ENCODE data around the gene PIK3C2A.

PIK3C2A gene

DNA sequence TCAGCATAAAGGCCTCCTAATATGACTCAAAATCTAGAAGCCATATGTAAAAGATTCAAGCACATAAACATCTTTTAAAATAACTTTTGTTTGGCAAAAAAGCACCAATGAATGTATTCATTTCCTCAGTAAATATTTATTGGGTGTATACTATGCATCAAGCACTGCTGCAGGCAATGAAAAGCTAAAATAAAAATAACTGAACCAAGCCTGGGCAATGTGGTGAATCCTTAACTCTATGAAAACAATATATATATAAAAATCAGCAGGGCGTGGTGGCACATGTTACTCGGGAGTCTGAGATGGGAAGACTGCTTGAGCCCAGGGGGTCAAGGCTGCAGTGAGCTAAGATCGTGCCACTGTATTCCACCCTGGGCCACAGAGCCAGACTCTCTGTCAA, 27.8 kb downstream of the PIK3C2A start:
- H3K4me3 ChIP-seq (ENCODE audit: extremely low read depth, insufficient read depth, low read length, poor library complexity, severe bottlenecking) = no peak overlapping the region
- peaks cover 47% of the 10 kb centered on the region for H3K36me3 ChIP-seq (ENCODE audit: control insufficient read depth, insufficient read depth, low read length)
- WGBS, 2 experiments (ENCODE audit: insufficient coverage in 2 of 2) = 100% methylated on average over 2 of the region's 3 CpGs; no CpG with 5 or more reads in 1 of the 2 experiments
- H3K4me1 ChIP-seq (ENCODE audit: control insufficient read depth, insufficient read depth, low read length, poor library complexity, severe bottlenecking) = no peaks in the 10 kb centered on the region
- no peak overlapping the region for H3K27ac ChIP-seq (ENCODE audit: low read depth, low read length, severe bottlenecking)
- no peaks in the 10 kb centered on the region for H3K9me3 ChIP-seq (ENCODE audit: control insufficient read depth, low read length)

GRCh38 chr11:17173332-17173731, 34.5 kb downstream of the PIK3C2A start:
- H3K9me3 ChIP-seq (ENCODE audit: control insufficient read depth, low read length) = no peaks in the 10 kb centered on the region
- H3K27ac ChIP-seq (ENCODE audit: low read depth, low read length, severe bottlenecking) = no peak overlapping the region
- 96 to 100% methylated on average over 2 of the region's 2 CpGs for WGBS, 2 experiments (ENCODE audit: insufficient coverage in 2 of 2)
- H3K4me1 ChIP-seq (ENCODE audit: control insufficient read depth, insufficient read depth, low read length, poor library complexity, severe bottlenecking) = no peaks in the 10 kb centered on the region
- H3K36me3 ChIP-seq (ENCODE audit: control insufficient read depth, insufficient read depth, low read length) = peaks cover 45% of the 10 kb centered on the region
- no peak overlapping the region for H3K4me3 ChIP-seq (ENCODE audit: extremely low read depth, insufficient read depth, low read length, poor library complexity, severe bottlenecking)

DNA sequence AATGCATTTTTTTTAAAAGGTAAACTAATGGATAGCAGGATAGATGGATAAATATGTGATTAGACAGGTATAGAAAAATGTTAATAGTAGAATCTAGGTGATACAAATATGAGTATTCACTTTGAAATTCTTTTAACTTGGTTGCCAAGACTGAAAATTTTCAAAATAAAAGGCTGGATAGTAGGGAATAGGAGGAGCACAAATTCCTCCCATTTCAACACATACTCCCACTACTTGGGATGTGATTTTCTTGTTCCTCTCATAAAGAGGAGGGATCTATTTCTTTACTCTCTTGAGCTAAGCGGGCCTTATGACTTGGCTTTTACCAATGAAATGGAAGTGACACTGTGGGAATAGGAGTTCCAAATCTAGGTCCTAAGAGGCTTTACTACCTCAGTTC, 35.9 kb downstream of the PIK3C2A start:
- Histone ChIP-seq H3K9me3 (ENCODE audit: control insufficient read depth, low read length) (no peaks in the 10 kb centered on the region), H3K4me3 (ENCODE audit: extremely low read depth, insufficient read depth, low read length, poor library complexity, severe bottlenecking) (no peak overlapping the region), H3K27ac (ENCODE audit: low read depth, low read length, severe bottlenecking) (no peak overlapping the region), H3K4me1 (ENCODE audit: control insufficient read depth, insufficient read depth, low read length, poor library complexity, severe bottlenecking) (no peaks in the 10 kb centered on the region), H3K36me3 (ENCODE audit: control insufficient read depth, insufficient read depth, low read length) (peaks cover 58% of the 10 kb centered on the region)
- WGBS, 2 experiments (ENCODE audit: insufficient coverage in 2 of 2) = 100% methylated on average over 1 of the region's 1 CpG; no CpG with 5 or more reads in 1 of the 2 experiments

- Histone ChIP-seq H3K4me3 (ENCODE audit: extremely low read depth, insufficient read depth, low read length, poor library complexity, severe bottlenecking) (no peak overlapping the region), H3K9me3 (ENCODE audit: control insufficient read depth, low read length) (no peaks in the 10 kb centered on the region), H3K27ac (ENCODE audit: low read depth, low read length, severe bottlenecking) (no peak overlapping the region), H3K36me3 (ENCODE audit: control insufficient read depth, insufficient read depth, low read length) (peaks cover 56% of the 10 kb centered on the region), H3K4me1 (ENCODE audit: control insufficient read depth, insufficient read depth, low read length, poor library complexity, severe bottlenecking) (no peaks in the 10 kb centered on the region)
- WGBS, 2 experiments (ENCODE audit: insufficient coverage in 2 of 2) = no CpG with 5 or more reads among the region's 2 CpGs
Measured at GRCh38 chr11:17171343-17171742, 36.4 kb downstream of the PIK3C2A start.

DNA sequence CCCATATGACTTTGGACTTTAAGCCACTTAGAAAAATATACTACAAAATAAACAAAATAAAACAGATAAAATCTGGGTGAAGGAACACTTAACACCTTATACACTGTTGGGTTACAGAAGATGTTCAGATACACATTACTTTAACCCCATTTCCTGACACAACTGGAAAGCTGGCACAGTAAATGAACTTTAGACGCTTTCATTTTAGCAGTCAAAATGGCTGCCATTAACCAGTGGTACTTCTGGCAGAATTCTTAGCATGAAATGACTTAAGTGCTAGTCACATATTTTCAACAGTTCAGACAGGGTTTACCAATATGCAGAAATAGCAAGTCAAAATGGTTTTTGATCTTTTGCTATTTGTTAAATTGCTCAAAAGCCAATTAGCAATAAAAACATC, 37.9 kb downstream of the PIK3C2A start:
- H3K27ac ChIP-seq (ENCODE audit: low read depth, low read length, severe bottlenecking) = no peak overlapping the region
- no peaks in the 10 kb centered on the region for H3K4me1 ChIP-seq (ENCODE audit: control insufficient read depth, insufficient read depth, low read length, poor library complexity, severe bottlenecking)
- no peak overlapping the region for H3K4me3 ChIP-seq (ENCODE audit: extremely low read depth, insufficient read depth, low read length, poor library complexity, severe bottlenecking)
- peaks cover 67% of the 10 kb centered on the region for H3K36me3 ChIP-seq (ENCODE audit: control insufficient read depth, insufficient read depth, low read length)
- H3K9me3 ChIP-seq (ENCODE audit: control insufficient read depth, low read length) = no peaks in the 10 kb centered on the region
- WGBS, 2 experiments (ENCODE audit: insufficient coverage in 2 of 2) = 83 to 100% methylated on average over 1 of the region's 1 CpG

DNA sequence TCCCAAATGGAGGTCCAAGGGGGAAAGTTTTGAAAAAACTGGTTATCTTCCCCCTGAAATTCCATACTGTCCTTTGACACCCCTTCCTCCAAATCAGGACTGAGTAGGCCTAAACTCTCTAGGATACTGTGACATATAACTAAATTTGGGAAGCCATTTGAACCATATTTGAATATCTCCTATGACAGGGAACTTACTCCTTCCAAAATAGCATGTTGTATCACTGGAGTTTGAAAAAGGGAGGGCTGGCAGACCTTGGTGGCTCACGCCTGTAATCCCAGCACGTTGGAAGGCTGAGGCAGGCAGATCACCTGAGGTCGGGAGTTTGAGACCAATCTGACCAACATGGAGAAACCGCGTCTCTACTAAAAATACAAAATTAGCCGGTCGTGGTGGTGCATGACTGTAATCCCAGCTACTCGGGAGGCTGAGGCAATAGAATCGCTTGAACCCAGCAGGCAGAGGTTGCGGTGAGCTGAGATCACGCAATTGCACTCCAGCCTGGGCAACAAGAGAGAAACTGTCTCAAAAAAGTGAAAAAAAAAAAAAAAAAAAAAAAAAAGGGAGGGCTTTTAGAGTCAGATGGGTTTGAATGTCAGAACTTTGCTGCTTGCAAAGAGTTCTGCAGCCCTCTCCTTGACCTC, 42.4 kb downstream of the PIK3C2A start:
- Histone ChIP-seq H3K4me1 (ENCODE audit: control insufficient read depth, insufficient read depth, low read length, poor library complexity, severe bottlenecking) (no peaks in the 10 kb centered on the region), H3K36me3 (ENCODE audit: control insufficient read depth, insufficient read depth, low read length) (peaks cover 63% of the 10 kb centered on the region), H3K27ac (ENCODE audit: low read depth, low read length, severe bottlenecking) (no peak overlapping the region), H3K9me3 (ENCODE audit: control insufficient read depth, low read length) (no peaks in the 10 kb centered on the region), H3K4me3 (ENCODE audit: extremely low read depth, insufficient read depth, low read length, poor library complexity, severe bottlenecking) (no peak overlapping the region)
- WGBS, 2 experiments (ENCODE audit: insufficient coverage in 2 of 2) = 91 to 94% methylated on average over 11 of the region's 11 CpGs

GRCh38 chr11:17164361-17165246, 43.2 kb downstream of the PIK3C2A start:
- WGBS, 2 experiments (ENCODE audit: insufficient coverage in 2 of 2) = 100% methylated on average over 1 of the region's 1 CpG
- Histone ChIP-seq H3K4me3 (ENCODE audit: extremely low read depth, insufficient read depth, low read length, poor library complexity, severe bottlenecking) (no peak overlapping the region), H3K9me3 (ENCODE audit: control insufficient read depth, low read length) (no peaks in the 10 kb centered on the region), H3K27ac (ENCODE audit: low read depth, low read length, severe bottlenecking) (no peak overlapping the region), H3K4me1 (ENCODE audit: control insufficient read depth, insufficient read depth, low read length, poor library complexity, severe bottlenecking) (no peaks in the 10 kb centered on the region), H3K36me3 (ENCODE audit: control insufficient read depth, insufficient read depth, low read length) (peaks cover 61% of the 10 kb centered on the region)

- Histone ChIP-seq H3K4me3 (ENCODE audit: extremely low read depth, insufficient read depth, low read length, poor library complexity, severe bottlenecking) (no peak overlapping the region), H3K36me3 (ENCODE audit: control insufficient read depth, insufficient read depth, low read length) (peaks cover 52% of the 10 kb centered on the region), H3K27ac (ENCODE audit: low read depth, low read length, severe bottlenecking) (no peak overlapping the region), H3K4me1 (ENCODE audit: control insufficient read depth, insufficient read depth, low read length, poor library complexity, severe bottlenecking) (no peaks in the 10 kb centered on the region), H3K9me3 (ENCODE audit: control insufficient read depth, low read length) (no peaks in the 10 kb centered on the region)
- 91% methylated on average over 1 of the region's 2 CpGs; no CpG with 5 or more reads in 1 of the 2 experiments for WGBS, 2 experiments (ENCODE audit: insufficient coverage in 2 of 2)
Measured at GRCh38 chr11:17163736-17164135, 44.0 kb downstream of the PIK3C2A start.

GRCh38 chr11:17163291-17163690, 44.5 kb downstream of the PIK3C2A start:
- Histone ChIP-seq H3K36me3 (ENCODE audit: control insufficient read depth, insufficient read depth, low read length) (peaks cover 48% of the 10 kb centered on the region), H3K4me1 (ENCODE audit: control insufficient read depth, insufficient read depth, low read length, poor library complexity, severe bottlenecking) (no peaks in the 10 kb centered on the region), H3K9me3 (ENCODE audit: control insufficient read depth, low read length) (no peaks in the 10 kb centered on the region), H3K4me3 (ENCODE audit: extremely low read depth, insufficient read depth, low read length, poor library complexity, severe bottlenecking) (no peak overlapping the region), H3K27ac (ENCODE audit: low read depth, low read length, severe bottlenecking) (no peak overlapping the region)
- 80 to 100% methylated on average over 3 to 4 of the region's 5 CpGs for WGBS, 2 experiments (ENCODE audit: insufficient coverage in 2 of 2)

DNA sequence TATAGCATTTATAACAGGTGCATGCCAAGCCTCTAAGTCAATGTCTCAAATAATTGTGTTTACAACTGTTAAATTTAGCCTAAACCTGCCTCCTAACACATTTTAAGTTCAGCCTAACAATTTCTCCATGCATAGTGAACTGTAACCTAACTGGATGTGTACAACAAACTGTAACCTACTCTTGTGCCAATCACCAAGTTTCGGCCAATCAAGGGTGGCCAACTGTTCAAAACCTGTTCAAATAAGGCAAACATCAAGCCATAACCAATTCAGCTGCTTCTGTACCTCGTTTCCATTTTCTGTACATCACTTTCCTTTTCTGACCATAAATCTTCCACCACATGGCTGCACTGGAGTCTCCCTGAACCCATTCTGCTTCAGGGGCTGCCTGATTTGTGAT, 45.4 kb downstream of the PIK3C2A start:
- H3K4me1 ChIP-seq (ENCODE audit: control insufficient read depth, insufficient read depth, low read length, poor library complexity, severe bottlenecking) = no peaks in the 10 kb centered on the region
- 100% methylated on average over 1 of the region's 2 CpGs for WGBS, 2 experiments (ENCODE audit: insufficient coverage in 2 of 2)

DNA sequence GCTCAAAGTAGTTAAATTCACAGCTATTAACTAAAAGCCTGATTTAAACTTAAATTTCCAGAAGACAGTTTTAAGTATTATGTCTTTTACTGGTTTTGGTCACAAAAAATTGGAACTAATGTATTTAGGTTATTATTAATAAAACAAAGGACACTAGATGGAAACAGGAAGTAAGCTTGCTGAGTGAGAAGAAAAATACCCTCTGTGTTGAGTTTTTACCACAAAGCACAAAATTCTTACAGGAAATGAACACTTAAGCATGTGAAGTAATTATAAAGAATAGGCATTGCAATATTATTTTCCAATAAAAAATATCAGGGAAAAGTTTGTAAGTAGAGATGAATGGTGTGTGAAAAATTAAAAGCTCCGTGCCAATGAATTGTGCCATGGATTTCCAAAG, 46.3 kb downstream of the PIK3C2A start:
- Histone ChIP-seq H3K36me3 (ENCODE audit: control insufficient read depth, insufficient read depth, low read length) (peaks cover 40% of the 10 kb centered on the region), H3K4me1 (ENCODE audit: control insufficient read depth, insufficient read depth, low read length, poor library complexity, severe bottlenecking) (no peaks in the 10 kb centered on the region), H3K27ac (ENCODE audit: low read depth, low read length, severe bottlenecking) (no peak overlapping the region), H3K9me3 (ENCODE audit: control insufficient read depth, low read length) (no peaks in the 10 kb centered on the region), H3K4me3 (ENCODE audit: extremely low read depth, insufficient read depth, low read length, poor library complexity, severe bottlenecking) (no peak overlapping the region)
- no CpG with 5 or more reads among the region's 1 CpG for WGBS, 2 experiments (ENCODE audit: insufficient coverage in 2 of 2)

More for the DNA sequence above, 45.4 kb downstream of the PIK3C2A start:
- no peak overlapping the region for H3K4me3 ChIP-seq (ENCODE audit: extremely low read depth, insufficient read depth, low read length, poor library complexity, severe bottlenecking)
- H3K9me3 ChIP-seq (ENCODE audit: control insufficient read depth, low read length) = no peaks in the 10 kb centered on the region
- peaks cover 43% of the 10 kb centered on the region for H3K36me3 ChIP-seq (ENCODE audit: control insufficient read depth, insufficient read depth, low read length)
- no peak overlapping the region for H3K27ac ChIP-seq (ENCODE audit: low read depth, low read length, severe bottlenecking)
